NCI-H2081 (cell line): ENCODE data around the gene IL23A.

ENCODE experiments used
- DNase-seq, 2 experiments: peaks; one replicate each; lab custom pipeline; 2025; lab: John Stamatoyannopoulos, UW

Gene IL23A

DNA sequence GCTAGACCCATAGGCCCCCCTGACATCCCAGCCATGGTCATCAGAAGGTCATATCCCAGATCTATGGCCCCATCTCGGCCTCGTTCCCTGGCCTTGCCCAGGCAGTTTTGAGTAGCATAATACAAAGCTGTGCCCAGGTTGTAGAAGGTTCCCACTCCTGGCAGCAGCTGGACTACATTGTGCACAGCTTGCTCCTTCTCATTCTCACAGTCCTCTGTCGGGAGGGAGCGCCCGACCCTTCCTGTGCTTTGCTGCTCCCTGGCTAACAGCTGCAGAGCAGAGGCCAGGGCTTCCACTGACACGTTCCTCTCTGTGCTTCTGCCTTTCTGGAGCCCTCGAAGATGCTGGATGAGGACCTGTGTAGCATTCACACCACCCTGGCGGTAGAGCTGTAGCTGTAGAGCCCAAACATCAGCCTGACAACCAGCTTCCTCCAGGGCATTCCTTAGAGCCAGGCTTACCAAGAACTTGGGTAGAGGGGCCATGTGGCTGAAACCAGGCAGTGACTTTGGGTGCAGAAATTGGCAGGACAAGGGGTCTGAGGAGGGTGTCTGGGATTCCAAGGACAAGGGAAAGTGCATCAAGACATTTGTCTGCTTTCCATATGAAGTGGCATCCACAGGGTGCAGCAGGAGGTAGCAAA lies 22.9 kb downstream of the IL23A start:
- DNase-seq = no peak

DNA sequence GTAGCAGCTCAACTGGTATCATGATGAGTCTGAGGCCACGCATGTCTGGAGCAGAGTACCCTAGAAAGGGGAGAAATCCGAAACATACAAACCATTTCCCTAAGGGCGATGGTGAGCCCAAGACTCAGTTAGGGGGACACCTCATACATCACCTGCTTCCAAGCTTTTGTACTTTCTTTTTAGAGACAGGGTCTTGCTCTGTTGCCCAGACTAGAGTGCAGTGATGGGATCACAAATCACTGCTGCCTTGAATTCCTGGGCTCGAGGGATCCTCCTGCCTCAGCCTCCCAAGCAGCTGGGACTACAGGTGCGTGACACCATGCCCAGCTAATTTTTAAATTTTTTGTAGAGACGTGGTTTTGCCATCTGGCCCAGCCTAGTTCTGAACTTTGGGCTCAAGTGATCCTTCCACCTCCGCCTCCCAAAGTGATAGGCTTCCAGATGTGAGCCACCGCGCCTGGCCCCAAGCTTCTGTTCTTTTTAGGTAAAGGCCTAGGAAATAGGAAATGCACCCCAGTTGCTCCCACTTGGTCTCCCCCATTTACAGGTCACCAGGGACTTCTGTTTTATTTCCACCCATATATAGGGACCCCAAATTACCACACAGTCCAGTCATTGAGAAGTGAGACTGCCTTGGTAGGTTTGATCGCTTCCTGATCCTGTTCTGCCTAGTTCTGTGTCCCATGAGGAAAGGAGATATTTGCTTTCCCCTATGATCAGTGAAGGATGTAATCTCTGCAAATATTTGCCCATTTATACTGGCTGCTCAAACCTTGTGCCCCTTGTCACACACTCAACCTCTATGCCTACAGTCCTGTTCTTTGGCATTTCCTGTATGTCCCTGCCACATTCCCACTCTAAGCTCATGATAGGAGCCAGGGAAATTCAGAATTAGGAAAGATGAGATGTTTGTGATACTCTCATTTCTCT lies 23.7 kb downstream of the IL23A start, which contains the start of gene APOF:
APOF (minus strand) TSS at position 728 of the 930 bp plus-strand sequence; CDS start at position 616, 112 bp downstream.
- no peak for DNase-seq

DNA sequence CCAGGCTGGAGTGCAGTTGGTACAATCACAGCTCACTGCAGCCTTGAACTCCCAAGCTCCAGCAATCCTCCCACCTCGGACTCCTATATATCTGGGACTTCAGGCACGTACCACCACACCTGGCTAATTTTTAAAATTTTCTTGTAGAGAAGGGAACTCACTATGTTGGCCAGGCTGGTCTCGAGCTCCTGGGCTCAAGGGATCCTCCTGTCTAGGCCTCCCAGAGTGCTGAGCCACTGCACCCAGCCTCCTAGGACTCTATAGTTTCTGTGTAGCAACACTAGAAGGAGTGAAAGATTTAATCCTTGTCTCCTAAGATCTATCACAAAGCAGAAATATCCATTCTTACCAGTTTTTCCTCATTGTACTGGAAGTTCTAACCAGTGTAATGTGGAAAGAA lies 28.3 kb downstream of the IL23A start:
- DNase-seq = no peak

DNA sequence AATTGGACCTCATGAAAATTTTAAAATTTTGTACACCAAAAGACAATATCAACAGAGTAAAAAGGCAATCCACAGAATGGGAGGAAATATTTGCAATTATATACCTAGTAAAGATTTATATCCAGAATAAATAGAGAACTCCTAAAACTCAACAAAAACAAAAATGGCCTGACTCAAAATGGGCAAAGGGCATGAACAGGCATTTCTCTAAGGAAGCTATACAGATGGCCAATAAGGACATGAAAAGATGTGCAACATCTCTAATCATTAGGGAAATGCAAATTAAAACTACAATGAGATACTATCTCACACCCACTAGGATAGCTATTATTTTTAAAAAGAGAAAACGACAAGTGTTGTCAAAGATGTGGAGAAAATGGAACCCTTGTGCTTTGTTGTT lies 34.8 kb downstream of the IL23A start:
- DNase-seq = no peak

DNA sequence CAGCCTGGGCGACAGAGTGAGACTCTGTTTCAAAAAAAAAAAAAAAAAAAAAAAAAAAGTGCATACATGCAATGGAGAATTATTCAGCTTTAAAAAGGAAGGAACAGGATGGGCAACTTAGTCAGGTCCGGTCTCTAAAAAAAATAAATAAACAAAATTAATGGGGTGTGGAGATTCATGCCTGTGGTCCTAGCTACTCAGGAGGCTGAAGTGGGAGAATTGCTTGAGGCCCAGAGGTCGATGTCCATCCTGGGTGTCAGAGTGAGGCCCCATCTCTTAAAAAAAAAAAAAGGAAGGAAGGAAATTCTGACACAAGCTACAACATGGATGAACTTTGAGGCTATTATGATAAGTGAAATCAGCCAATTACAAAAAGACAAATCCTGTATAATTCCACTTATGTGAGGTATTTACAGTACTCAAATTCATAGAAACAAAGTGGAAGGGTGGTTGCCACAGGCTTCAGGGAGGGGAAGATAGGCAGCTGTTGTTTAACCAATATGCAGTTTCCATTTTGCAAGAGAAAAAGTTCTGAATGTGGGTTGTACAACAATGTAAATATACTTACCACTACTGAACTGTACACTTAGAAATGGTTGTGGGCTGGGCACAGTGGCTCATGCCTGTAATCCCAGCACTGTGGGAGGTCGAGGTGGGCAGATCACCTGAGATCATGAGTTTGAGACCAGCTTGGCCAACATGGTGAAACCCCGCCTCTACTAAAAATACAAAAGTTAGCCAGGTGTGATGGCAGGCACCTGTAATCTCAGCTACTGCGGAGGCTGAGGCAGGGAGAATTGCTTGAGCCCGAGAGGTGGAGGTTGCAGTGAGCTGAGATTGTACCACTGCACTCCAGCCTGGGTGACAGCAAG lies 36.3 kb downstream of the IL23A start:
- no peak for DNase-seq

DNA sequence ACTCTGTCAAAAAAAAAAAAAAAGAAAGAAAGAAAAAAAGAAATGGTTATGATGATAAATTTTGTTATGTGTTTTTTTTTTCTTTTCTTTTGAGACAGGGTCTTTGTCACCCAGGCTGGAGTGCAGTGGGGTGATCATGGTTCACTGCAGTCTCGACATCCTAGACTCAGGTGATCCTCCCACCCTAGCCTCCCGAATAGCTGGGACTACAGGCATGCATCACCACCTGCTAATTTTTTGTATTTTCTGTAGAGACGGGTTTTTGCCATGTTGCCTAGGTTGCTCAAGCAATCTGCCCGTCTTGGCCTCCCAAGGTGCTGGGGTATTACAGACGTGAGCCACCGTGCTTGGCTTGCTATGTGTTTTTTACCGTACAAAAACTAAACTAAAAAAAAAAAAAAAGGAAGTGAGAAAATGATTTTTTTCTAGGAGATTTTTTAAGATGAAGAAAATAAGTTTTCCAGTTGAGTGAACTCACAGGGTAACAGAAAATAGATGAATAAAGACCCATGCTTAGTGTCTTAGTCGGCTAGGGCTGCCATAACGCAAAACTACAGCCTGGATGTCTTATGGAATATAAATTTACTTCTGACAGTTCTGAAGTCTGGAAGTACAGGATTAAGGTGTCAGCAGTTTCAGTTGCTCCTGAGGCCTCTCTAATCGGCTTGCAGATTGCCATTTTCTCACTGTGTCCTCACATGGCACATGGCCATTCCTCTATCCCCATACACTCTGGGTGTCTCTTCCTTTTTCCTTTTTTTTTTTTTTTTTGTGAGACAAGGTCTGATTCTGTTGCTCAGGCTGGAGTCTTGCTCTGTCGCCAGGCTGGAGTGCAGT lies 37.1 kb downstream of the IL23A start:
- no peak for DNase-seq

DNA sequence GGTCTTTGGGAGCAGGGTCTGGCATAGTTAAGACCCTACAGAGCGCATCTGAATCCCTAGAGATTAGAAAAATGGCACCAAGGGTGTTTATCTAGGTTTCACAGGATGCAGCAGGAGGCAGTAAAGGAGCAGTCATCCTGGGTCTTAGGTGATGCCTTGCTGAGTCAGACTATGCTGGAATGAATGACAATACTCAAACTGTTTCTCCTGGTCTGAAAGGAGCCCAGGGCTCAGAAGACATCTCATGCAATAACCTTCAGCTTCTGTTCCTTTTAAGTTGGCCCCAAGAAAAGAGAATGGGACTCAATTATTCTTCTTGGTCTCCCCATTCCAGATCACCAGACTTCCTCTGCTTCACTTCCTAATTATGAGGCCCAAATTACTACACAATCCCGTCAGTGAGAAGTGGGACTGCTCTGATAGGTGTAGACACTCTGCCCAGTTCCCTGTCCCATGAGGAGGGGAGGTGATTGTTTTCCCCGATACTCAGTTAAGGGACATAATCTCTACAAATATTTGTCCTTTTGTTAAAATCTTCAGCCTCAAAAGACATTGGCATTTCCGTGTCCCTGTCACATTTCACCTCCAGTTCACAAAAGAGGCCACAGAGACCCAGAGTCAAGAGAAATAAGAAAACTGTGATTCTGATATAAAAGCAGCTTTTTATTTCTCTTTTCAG lies 38.8 kb downstream of the IL23A start:
- DNase-seq = no peak

DNA sequence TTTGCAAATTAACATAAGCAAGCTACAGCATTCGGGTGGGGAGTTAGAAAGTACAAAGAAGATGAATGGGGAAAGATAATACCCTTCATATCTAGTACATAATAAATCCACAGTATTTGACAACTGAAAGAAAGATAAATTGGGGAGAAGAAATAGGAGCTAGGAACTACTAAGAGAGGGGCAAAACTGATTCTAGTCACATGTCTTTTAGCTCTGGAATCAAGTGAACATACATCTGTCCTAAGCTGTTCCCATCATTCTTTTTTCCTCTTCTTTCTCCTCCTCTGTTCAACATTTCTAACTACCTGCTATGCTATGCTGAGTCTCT lies 39.3 kb downstream of the IL23A start:
- no peak for DNase-seq

DNA sequence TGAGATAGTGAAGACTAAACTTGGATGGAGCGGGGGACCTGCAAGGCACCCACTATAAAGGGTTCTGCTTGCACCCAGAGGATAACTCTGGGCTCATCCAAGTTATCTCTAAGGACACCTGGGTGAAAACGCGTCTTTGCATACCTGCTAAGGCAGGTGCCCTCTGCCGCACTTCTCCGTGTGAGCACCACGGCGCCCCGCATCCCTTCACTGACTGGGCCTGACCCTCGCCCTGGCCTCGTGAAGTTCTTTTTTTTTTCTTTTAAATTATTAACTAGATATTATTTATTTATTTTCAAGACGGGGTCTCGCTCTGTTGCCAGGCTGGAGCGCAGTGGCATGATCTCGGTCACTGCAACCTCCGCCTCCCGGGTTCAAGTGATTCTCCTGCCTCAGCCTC lies 43.9 kb downstream of the IL23A start:
- DNase-seq = no peak

DNA sequence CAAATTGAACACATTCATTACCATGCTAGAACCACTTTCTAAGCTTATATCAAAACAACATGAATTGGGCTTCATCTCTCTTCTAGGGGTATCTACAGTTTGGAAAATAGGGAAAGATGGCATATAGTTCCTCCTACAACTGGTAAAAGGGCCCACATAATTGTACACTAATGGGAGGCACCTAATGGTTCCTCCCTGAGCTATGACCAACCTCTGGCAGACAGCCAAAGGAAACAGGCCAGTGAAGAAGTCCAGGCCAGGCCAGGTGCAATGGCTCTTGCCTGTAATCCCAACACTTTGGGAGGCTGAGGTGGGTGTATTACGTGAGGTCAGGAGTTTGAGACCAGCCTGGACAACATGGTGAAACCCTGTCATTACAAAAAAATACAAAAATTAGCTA lies 47.2 kb downstream of the IL23A start:
- no peak for DNase-seq

DNA sequence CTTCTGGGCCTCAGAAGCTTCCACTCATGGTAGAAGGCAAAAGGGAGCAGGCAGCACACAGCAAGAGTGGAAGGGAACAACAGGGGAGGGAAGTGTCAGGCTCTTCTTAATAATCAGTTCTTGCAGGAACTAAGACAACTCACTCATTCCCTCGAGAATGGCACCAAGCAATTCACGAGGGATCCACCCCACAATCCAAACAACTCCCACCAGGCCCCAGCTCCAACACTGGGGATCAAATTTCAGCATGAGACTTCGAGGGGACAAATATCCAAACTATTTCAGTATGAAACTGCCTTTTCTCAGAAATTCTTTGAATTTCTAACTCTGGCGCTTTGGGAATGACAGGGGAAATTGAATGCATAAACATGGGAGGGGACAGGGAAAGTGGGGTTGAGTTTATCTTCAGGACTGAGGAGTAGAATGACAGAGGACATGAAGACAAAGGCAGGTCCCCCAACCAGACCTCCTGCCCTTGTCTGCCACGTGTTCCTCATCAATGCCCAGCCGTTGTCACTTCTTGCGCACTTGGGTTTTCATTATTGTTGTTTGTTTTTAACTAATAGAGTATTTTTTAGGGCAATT lies 48.6 kb downstream of the IL23A start:
- no peak for DNase-seq

DNA sequence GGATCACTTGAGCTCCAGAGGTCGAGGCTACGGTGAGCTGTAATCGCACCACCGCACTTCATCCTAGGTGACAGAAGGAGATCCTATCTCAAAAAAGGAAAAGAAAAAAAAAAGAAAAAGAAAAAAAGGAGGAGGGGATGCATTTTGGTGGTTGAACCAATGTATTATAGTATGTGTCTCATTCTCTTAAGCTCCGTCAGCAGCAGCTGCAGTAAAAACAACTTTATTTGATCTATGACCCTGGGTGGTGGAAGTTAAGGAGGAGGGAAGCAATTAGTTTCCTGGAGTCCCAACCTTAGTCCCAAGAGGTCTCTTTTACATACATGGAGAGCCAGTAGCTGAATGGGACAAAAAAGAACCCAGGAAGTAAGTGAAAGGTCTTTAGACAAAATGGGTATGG lies 50.7 kb downstream of the IL23A start:
- DNase-seq = no peak
